Vagina (tissue), 2 donors: ENCODE measurements around the gene PAPSS1. TPM values are rescaled to one million over a fixed set of nuclear protein-coding genes. Genes with fewer than 3 reads are reported as not detected.

ENCODE experiments used
- DNase-seq, 2 donors: peaks; one replicate each; pipeline ENCODE4 v3.0.0-alpha.2; 2017; ENCODE audit errors: extremely low spot score in 2 of 2
- H3K27ac ChIP-seq: fragments of 200-600 bp; sonication (generic); one replicate; pipeline ENCODE4 v1.5.1; 2019
- H3K27me3 ChIP-seq: fragments of 200-600 bp; sonication (generic); one replicate; pipeline ENCODE4 v1.5.1; 2019
- H3K36me3 ChIP-seq, 2 donors: fragments of 200-600 bp; sonication (generic); one replicate each; pipeline ENCODE4 v1.5.1; 2017 to 2019
- H3K4me1 ChIP-seq: fragments of 200-600 bp; sonication (generic); one replicate; pipeline ENCODE4 v1.5.1; 2019
- H3K4me3 ChIP-seq, 2 donors: fragments of 200-600 bp; sonication (generic); 1 replicate in 1 of 2; 2 replicates in 1 of 2; pipeline ENCODE4 v1.5.1; 2016 to 2019
- H3K9me3 ChIP-seq: fragments of 200-600 bp; sonication (generic); one replicate; pipeline ENCODE4 v1.5.1; 2019
- POLR2A ChIP-seq, 2 donors: fragments of 450-650 bp; IDR thresholded peaks; one replicate each; pipeline ENCODE4 v1.6.1; 2017; ENCODE audit warnings: antibody characterized with exemption in 2 of 2, mild to moderate bottlenecking in 2 of 2, moderate library complexity in 2 of 2
- POLR2AphosphoS5 ChIP-seq, 2 donors: sonication (generic); formaldehyde crosslinking; IDR thresholded peaks; one replicate each; pipeline ENCODE4 v1.9.0; 2017; ENCODE audit warnings: antibody characterized with exemption in 2 of 2, mild to moderate bottlenecking in 2 of 2, low read depth in 1 of 2; ENCODE audit not compliant: insufficient read depth in 1 of 2
- intact Hi-C: fragments of 100-400 bp; cut with DNase I; formaldehyde crosslinking; loops from one replicate; pipeline ENCODE4 v1.15.1; 2023
- total RNA-seq: library from RNA; depleted of rRNA; stranded (reverse); fragments of >200 nt; gene quantifications from one replicate; pipeline ENCODE4 v1.2.3, GENCODE V29; 2016
- TF ChIP-seq, protein P1 (sequence below), 3 experiments: fragments of 450-650 bp in 2 of 3; fragments of 200-600 bp in 1 of 3; sonication (generic) in 1 of 3; IDR thresholded peaks; one replicate each; pipeline ENCODE4 v1.5.1; 2017 to 2019; ENCODE audit warnings: antibody characterized with exemption in 3 of 3, mild to moderate bottlenecking in 2 of 3, moderate library complexity in 2 of 3

The PAPSS1 gene
- total RNA-seq, 1 donor from 2014 or later, result 27.5 TPM

DNA sequence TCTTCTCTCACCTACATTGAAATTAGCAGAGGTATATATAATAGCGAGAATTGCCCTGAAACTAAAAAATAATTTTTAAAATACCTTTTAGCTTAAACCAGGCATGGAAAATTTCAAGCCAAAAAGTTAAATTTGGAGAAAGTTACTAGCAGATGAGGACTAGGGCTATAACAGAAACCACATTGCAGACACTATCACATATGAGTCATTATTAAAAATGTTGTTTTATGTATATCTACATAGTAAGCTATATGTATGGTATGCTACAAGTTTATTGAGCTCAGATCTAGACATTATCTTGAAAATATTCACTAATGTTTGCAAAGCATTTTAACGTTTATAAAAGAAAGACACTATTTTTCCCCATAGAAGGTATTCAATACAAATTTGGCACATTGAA lies 147.8 kb downstream of the PAPSS1 start:
- H3K27ac ChIP-seq, result no peak overlapping the region
- H3K36me3 ChIP-seq, result no peaks in the 10 kb centered on the region
- H3K4me3 ChIP-seq, result no peak overlapping the region
- TF ChIP-seq, protein P1, sequence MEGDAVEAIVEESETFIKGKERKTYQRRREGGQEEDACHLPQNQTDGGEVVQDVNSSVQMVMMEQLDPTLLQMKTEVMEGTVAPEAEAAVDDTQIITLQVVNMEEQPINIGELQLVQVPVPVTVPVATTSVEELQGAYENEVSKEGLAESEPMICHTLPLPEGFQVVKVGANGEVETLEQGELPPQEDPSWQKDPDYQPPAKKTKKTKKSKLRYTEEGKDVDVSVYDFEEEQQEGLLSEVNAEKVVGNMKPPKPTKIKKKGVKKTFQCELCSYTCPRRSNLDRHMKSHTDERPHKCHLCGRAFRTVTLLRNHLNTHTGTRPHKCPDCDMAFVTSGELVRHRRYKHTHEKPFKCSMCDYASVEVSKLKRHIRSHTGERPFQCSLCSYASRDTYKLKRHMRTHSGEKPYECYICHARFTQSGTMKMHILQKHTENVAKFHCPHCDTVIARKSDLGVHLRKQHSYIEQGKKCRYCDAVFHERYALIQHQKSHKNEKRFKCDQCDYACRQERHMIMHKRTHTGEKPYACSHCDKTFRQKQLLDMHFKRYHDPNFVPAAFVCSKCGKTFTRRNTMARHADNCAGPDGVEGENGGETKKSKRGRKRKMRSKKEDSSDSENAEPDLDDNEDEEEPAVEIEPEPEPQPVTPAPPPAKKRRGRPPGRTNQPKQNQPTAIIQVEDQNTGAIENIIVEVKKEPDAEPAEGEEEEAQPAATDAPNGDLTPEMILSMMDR (IDR thresholded peaks at IDR 0.05), result no peak
- TF ChIP-seq POLR2AphosphoS5 (IDR thresholded peaks at IDR 0.05; ENCODE audit: insufficient read depth in 1 of 2, low read depth in 1 of 2), result no peak
- no peak for TF ChIP-seq POLR2A (IDR thresholded peaks at IDR 0.05)
- no peaks in the 10 kb centered on the region for H3K4me1 ChIP-seq
- H3K9me3 ChIP-seq, result peaks cover 5% of the 10 kb centered on the region
- H3K27me3 ChIP-seq, result no peaks in the 10 kb centered on the region
- intact Hi-C loops, result no loop called here
- no peak for DNase-seq

DNA sequence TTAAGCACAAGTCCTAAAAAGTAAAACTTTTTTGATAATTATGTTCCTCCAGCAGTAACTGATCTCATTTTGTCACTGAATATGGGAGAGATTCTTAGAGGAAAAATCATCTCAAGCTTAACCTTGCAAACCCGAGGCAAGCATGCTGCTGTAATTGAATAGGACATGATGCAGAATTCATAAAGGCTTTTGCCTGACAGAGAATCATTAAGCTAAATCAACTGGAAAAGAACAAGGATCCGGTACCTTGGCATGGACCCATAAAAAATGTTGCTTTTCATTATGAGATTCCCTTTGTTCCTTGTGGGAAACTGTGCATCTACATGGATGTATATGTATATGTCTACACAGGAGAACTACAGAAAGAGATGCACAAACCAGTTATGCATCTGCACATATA lies 149.1 kb downstream of the PAPSS1 start:
- Histone ChIP-seq H3K27me3 (no peaks in the 10 kb centered on the region), H3K4me3 (no peak overlapping the region), H3K27ac (no peak overlapping the region), H3K9me3 (peaks cover 5% of the 10 kb centered on the region), H3K36me3 (no peaks in the 10 kb centered on the region), H3K4me1 (no peaks in the 10 kb centered on the region)
- intact Hi-C loops, result no loop called here
- no peak for TF ChIP-seq POLR2A (IDR thresholded peaks at IDR 0.05)
- TF ChIP-seq, protein P1 (IDR thresholded peaks at IDR 0.05), result no peak
- TF ChIP-seq POLR2AphosphoS5 (IDR thresholded peaks at IDR 0.05; ENCODE audit: insufficient read depth in 1 of 2, low read depth in 1 of 2), result no peak
- DNase-seq, result no peak

DNA sequence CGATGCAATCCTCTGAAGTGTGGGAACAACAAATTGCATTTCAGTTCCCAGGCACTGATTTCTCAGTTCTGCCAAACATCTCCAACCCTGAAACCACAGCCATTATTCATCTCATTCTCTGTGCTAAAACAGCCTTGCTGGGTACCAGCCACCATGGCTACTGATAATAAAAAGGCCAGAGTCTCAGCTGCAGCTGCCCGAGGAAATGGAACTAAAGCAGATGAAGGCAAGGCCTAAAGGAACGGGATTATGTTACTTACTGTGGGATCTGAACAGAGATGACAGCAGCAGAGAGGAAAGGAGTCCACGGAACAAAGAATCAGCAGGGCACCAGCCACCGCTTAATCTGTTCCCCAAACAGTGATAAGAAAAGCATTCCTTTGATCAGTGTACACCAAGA lies 155.7 kb downstream of the PAPSS1 start:
- Histone ChIP-seq H3K4me3 (no peak overlapping the region), H3K27ac (no peak overlapping the region), H3K4me1 (no peaks in the 10 kb centered on the region), H3K27me3 (no peaks in the 10 kb centered on the region), H3K36me3 (no peaks in the 10 kb centered on the region), H3K9me3 (peaks cover 5% of the 10 kb centered on the region)
- TF ChIP-seq POLR2A (IDR thresholded peaks at IDR 0.05) (no peak), POLR2AphosphoS5 (IDR thresholded peaks at IDR 0.05; ENCODE audit: insufficient read depth in 1 of 2, low read depth in 1 of 2) (no peak)
- TF ChIP-seq, protein P1 (IDR thresholded peaks at IDR 0.05), result no peak
- no peak for DNase-seq
- intact Hi-C loops, result no loop called here

Other genes starting within 250 kb of the PAPSS1 start
- gene SGMS2, start 104.7 kb upstream of the PAPSS1 start, total RNA-seq, result 66.5 TPM
- 19.6 TPM for gene CYP2U1, start 211.3 kb upstream of the PAPSS1 start, total RNA-seq